ENCODE results near the gene CHCHD3.

Gene CHCHD3

DNA sequence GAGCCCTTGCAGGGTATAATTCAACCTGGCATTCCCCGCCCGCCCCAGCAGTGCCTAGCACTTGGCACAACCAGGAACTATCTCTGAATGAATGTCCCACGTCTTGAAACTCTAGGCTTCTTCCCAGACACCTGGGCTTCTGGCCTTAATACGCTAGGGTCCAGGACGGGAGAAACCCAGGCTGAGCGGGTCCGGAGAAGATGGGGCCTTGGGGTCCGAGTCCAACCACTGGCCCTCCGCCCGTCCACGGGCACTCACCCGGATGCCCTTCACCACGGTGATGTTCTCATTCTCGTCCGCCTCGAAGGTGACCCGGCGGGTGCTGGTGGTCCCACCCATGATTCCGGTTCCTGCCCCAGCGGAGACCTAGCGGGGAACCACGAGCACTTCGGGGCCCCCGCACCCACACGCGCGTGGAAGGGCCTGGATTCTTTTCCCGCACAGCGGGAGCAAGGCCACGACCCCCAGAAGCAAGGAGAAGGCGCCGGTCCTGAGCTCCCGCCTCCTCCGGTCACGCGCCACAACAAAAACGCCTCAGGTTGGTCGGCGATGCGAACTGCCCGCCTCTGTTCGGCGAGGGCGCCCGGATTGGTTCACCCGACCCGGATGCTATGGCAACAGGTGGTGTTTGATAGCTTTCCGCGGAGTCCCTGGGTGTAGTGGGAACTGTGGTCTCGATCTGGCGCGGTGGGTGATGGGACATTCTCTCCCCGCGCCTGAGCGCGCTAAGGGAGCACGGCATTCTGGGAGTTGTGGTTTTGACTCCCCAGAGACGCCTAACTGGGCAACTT, at the start of gene CHCHD3:
Gene CHCHD3 (minus strand): TSS at position 492 of the 791 bp plus-strand sequence. CDS start 153 bp downstream, at position 339.
- DNase-seq, result peak; percentile 90 to 96 (median 95)

DNA sequence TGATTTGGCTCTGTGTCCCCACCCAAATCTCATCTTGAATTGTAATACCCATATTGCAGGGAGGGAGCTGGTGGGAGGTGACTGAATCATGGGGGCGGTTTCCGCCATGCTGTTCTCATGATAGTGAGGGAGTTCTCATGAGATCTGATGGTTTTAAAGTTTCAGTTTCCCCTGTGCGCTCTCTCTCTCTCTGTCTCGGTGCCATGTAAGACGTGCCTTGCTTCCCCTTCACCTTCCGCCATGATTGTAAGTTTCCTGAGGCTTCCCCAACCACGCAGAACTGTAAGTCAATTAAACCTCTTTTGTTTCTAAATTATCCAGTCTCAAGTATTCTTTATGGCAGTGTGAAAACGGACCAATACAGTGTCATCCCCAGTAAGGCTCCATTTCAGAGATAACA, 48.3 kb upstream of the CHCHD3 start:
- no peak for DNase-seq

GRCh38 chr7:133126422-133126821, 44.5 kb upstream of the CHCHD3 start:
- DNase-seq, result no peak

DNA sequence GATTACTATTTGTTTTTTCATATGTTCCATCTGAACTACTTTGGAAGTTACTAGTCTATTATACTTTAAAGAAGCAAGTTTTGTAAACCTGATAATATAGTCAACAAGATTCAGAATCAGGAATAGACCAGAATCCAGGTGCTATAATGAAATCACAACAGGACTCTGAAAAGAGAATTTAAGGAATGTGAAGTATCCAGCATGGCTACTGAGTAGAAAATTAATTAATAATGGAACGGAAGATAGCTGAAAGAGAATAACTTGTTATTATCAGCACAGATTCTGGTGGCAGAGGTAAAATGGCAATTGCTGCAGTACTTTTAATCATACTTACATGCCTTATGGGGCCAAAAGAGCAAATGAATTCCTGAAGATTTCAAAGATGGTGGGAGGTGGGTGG, 43.1 kb upstream of the CHCHD3 start:
- DNase-seq, result no peak

- DNase-seq, result no peak
Observed at GRCh38 chr7:133121175-133121844, 39.4 kb upstream of the CHCHD3 start.

GRCh38 chr7:133119067-133119466, 37.2 kb upstream of the CHCHD3 start:
- no peak for DNase-seq

- DNase-seq, result no peak
Observed at GRCh38 chr7:133118261-133118660, 36.4 kb upstream of the CHCHD3 start.

DNA sequence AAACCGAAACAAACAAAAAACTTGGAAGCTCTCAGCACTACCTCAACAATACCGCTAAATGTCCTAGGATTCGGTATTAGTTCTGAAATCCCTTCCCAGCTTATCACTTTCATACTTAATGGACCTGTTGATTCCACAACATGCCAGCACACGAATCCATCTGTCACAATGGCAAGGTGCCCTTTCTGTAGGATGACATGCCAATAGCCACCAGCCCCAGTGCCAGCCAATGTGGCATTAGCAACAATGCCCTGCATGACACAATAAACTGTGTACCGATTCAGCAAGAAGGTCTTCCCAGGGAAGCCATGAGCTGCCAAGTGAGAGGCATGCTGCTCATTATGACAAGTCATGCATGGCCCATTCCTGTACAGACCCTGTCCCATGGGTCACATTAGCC, 35.6 kb upstream of the CHCHD3 start:
- DNase-seq, result no peak

GRCh38 chr7:133115596-133115995, 33.7 kb upstream of the CHCHD3 start:
- DNase-seq, result no peak

DNA sequence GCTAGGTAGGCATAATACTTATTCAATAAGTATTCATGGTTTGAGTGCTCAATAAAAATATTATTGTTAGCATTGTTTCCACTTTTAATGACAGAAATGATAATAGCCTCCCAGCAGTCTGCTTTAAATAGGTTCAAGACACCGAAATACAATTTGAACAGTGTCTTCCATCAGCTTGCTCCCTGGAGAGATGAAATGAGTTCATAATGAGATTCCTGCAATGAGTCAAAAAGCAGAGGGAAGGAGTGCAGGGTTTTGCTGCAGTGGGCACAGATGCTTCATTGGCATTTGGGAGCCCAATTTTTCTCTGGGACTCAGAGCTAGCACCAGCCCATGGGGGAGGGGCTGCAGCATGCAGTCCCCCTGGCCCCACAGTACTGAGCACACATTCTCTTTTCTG, 32.6 kb upstream of the CHCHD3 start:
- no peak for DNase-seq

DNA sequence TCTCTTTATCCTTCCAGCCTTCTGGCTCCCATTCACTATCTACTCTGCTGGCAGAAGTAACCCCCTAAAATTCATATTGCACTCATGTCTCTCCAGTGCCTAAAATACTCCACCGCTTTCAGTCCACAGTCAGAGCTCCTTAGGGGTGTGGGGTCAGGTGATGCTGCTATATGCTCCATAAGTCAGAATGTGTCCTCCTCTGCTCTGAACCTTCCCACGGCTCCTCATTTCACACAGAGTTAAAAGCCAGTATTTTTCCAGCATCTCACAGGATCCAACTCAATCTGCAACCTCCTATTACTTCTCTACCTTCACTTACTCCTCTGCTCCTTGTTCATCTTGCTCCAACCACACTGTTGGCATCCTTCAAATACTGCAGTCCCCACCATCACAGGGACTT, 31.1 kb upstream of the CHCHD3 start:
- no peak for DNase-seq

DNA sequence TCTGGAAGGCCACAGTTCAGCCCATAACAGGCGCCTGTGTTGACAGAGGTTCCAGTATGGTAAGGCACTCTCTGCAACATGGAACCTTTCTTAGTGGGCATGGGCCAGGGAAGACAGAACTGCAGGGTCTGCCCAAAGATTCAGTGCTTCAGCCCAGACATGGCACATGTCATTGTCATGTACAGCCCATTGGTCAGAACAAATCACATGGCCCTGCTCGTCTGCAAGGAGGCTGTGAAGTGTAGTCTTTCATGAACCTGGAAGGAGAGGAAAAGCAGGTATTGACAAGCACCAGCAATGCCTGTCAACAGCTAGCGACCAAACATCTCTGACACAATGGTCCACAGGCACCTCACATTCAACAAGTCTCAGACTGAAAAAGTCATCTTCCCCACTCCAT, 30.4 kb upstream of the CHCHD3 start:
- no peak for DNase-seq

DNA sequence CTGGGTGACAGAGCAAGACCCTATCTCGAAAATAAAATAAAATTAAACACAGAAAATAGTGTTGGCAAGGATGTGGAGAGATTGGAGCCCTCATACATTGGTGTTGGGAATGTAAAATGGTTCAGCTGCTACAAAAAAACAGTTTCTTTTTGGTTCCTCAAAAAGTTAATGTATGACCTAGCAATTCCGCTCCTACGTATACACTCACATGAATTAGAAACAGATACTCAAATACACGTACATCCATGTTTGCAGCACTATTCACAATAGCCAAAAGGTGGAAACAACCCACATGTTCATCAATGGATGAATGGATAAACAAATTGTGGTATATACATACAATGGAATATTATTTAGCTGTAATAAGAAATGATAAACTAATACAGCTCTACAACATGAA, 28.4 kb upstream of the CHCHD3 start:
- no peak for DNase-seq

- DNase-seq, result no peak
Observed at GRCh38 chr7:133109816-133110215, 27.9 kb upstream of the CHCHD3 start.

GRCh38 chr7:133108023-133108422, 26.1 kb upstream of the CHCHD3 start:
- DNase-seq, result no peak

- DNase-seq, result no peak
Observed at GRCh38 chr7:133102276-133103060, 20.6 kb upstream of the CHCHD3 start.

DNA sequence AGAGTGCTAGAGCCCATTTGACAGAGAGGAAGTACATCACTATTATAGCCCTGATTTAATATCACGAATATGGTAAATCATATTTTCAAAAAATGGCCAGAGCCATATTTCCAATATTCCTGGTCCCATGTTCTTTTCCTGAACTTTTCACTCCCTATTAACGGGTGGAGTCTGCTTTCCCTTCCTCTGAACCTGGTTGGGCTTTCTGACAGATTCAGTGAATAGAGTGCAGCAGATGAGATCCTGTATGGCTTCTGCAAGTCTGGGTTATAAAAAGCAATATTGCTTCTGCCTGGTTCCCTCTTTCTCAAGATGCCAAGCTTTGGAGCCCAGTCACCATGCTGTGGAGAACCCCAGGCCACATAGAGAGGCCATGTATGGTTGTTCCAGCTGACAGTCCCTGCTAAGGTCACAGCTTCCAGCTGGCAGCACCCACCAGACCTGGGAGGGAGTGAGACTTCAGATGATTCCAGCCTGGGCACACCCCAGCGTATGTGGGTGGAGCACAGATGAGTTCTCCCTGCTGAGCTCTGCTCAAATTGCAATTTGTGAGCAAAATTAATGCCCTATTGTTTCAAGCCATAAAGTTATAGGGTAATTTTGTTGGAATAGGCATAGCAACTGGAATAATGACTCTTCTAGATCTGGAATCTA, 17.9 kb upstream of the CHCHD3 start:
- no peak for DNase-seq

GRCh38 chr7:133095119-133095671, 13.3 kb upstream of the CHCHD3 start:
- no peak for DNase-seq

GRCh38 chr7:133091943-133092464, 10.1 kb upstream of the CHCHD3 start:
- DNase-seq, result no peak

DNA sequence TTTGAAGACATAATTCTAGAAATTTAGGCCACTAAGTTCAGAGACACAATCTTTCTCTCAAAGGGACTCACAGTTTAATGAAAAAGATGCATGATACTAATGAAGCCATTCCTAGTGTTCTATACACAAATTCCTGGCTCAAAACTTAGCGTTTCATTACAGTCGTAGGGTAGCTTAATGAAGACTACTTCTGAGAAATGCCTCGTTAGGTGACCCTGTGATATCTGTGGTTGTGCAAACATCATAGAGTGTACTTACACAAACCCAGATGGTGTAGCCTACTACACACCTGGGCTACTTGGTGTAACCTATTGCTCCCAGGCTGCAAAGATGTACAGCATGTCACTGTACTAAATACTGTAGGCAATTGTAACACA, 488 bp upstream of the CHCHD3 start:
- no peak for DNase-seq

DNA sequence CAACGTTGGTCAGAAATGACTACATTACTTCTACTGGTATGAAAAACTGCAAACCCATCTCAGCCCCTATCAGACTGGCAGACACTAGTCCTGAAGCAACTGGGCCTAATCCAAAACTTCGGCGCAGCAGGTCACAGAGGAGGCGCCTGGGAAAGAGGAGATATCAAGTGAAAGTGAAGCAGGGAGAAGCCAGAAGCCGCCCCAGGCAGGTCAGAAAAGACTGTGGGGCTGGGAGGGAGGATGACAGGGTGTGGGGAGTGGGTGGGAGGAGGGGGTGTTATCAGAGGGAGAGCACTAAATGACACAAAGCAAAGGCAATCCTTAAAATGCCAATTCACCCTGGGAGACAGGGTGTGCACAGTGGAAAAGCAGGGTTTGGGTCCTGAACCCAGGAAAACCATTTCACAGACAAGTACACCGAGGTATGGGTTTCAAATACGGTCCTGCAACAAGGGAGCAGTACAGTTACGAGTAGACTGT, 731 bp downstream of the CHCHD3 start:
- DNase-seq, result no peak

GRCh38 chr7:133079296-133079695, 2.6 kb downstream of the CHCHD3 start:
- no peak for DNase-seq

GRCh38 chr7:133077394-133077793, 4.5 kb downstream of the CHCHD3 start:
- no peak for DNase-seq
